ENCODE data around the gene KCNMA1. TPM values are rescaled to one million over a fixed set of nuclear protein-coding genes. Genes with fewer than 3 reads are reported as not detected.

The KCNMA1 gene
- total RNA-seq, 1 experiment from 2014 or later = 20.7 TPM

DNA sequence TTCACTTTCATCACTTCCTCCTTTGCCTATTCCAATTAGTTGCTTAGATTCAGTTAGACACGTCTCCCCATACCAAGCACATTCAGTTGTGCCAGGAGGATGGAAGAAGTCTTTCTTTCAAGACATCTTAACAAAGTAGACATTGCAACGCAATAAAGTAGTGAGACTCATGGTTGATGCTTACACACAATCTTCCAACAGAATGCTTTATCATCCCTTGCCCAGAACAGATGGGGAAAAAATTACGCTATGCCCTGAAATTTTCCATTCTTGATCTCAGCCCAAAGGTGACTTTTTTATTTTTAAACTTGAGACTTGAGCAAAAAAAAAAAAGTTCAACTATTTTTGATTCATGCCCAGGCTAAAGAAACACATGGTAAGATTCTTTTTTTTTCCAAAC is 74.9 kb downstream of the KCNMA1 start:
- H3K36me3 Mint-ChIP-seq (ENCODE audit: insufficient read depth, unreplicated experiment) = no peaks in the 10 kb centered on the region
- H3K27me3 ChIP-seq (replicated peaks; ENCODE audit: control insufficient read depth, insufficient read depth, low read length) = no peaks in the 10 kb centered on the region
- no peaks in the 10 kb centered on the region for H3K27me3 Mint-ChIP-seq (ENCODE audit: insufficient read depth, unreplicated experiment)
- H3K36me3 ChIP-seq (ENCODE audit: control insufficient read depth, insufficient read depth, low read length) = no peaks in the 10 kb centered on the region
- no peaks in the 10 kb centered on the region for H3K9me3 ChIP-seq
- TF ChIP-seq, protein P1, sequence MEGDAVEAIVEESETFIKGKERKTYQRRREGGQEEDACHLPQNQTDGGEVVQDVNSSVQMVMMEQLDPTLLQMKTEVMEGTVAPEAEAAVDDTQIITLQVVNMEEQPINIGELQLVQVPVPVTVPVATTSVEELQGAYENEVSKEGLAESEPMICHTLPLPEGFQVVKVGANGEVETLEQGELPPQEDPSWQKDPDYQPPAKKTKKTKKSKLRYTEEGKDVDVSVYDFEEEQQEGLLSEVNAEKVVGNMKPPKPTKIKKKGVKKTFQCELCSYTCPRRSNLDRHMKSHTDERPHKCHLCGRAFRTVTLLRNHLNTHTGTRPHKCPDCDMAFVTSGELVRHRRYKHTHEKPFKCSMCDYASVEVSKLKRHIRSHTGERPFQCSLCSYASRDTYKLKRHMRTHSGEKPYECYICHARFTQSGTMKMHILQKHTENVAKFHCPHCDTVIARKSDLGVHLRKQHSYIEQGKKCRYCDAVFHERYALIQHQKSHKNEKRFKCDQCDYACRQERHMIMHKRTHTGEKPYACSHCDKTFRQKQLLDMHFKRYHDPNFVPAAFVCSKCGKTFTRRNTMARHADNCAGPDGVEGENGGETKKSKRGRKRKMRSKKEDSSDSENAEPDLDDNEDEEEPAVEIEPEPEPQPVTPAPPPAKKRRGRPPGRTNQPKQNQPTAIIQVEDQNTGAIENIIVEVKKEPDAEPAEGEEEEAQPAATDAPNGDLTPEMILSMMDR (IDR thresholded peaks at IDR 0.05; ENCODE audit: insufficient read depth in 1 of 2, low read depth in 1 of 2, low read length in 1 of 2, severe bottlenecking in 1 of 2, unreplicated experiment in 1 of 2) = no peak
- H3K4me3 ChIP-seq (ENCODE audit: low read depth, low read length) = no peak overlapping the region
- H3K4me1 ChIP-seq = peaks cover 13% of the 10 kb centered on the region
- DNase-seq = no peak
- H3K27ac Mint-ChIP-seq (ENCODE audit: unreplicated experiment) = no peak overlapping the region
- no peak overlapping the region for H3K4me3 Mint-ChIP-seq (ENCODE audit: unreplicated experiment)
- no TSS peak for BruUV-seq (replicated peaks)
- POLR2A ChIA-PET = interaction anchor here (0.7 kb wide), 1 partner anchor 527 kb away, joined by 5 read pairs; no protein-coding TSS in a partner anchor
- intact Hi-C loops (cut with micrococcal nuclease; ENCODE audit: unreplicated experiment) = no loop called here
- no peaks in the 10 kb centered on the region for H3K9me3 Mint-ChIP-seq (ENCODE audit: unreplicated experiment)
- H3K4me1 Mint-ChIP-seq (ENCODE audit: low read depth, unreplicated experiment) = peaks cover 13% of the 10 kb centered on the region
- CTCF ChIA-PET = no interaction called here

DNA sequence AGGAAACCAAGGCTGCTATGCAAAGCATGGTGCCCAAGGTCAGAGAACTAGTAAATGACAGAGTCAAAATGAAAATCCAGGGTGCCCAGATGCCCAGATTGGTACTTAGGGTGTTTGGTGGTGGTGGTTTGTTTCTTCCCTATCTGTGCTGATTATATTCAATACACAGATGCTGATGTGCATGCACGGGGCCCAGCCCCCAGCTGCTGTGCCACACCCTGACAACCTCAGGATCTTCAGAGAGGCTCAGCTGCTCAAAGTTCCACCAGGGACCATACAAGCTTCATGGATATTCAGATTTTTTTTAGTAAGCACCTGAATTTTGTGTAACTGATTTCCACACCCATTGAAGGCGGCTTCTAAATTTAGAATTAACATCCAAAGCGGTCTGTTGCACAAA is 75.6 kb downstream of the KCNMA1 start:
- intact Hi-C loops (cut with micrococcal nuclease; ENCODE audit: unreplicated experiment) = no loop called here
- BruUV-seq (replicated peaks) = no TSS peak
- Mint-ChIP-seq H3K4me3 (ENCODE audit: unreplicated experiment) (no peak overlapping the region), H3K27ac (ENCODE audit: unreplicated experiment) (no peak overlapping the region), H3K9me3 (ENCODE audit: unreplicated experiment) (no peaks in the 10 kb centered on the region), H3K27me3 (ENCODE audit: insufficient read depth, unreplicated experiment) (no peaks in the 10 kb centered on the region), H3K36me3 (ENCODE audit: insufficient read depth, unreplicated experiment) (peaks cover under 1% of the 10 kb centered on the region), H3K4me1 (ENCODE audit: low read depth, unreplicated experiment) (peaks cover 13% of the 10 kb centered on the region)
- DNase-seq = no peak
- no peaks in the 10 kb centered on the region for H3K36me3 ChIP-seq (ENCODE audit: control insufficient read depth, insufficient read depth, low read length)
- no peaks in the 10 kb centered on the region for H3K27me3 ChIP-seq (replicated peaks; ENCODE audit: control insufficient read depth, insufficient read depth, low read length)
- CTCF ChIA-PET = no interaction called here
- POLR2A ChIA-PET = no interaction called here
- no peaks in the 10 kb centered on the region for H3K9me3 ChIP-seq
- TF ChIP-seq, protein P1 (IDR thresholded peaks at IDR 0.05; ENCODE audit: insufficient read depth in 1 of 2, low read depth in 1 of 2, low read length in 1 of 2, severe bottlenecking in 1 of 2, unreplicated experiment in 1 of 2) = no peak
- no peak overlapping the region for H3K4me3 ChIP-seq (ENCODE audit: low read depth, low read length)
- H3K4me1 ChIP-seq = peaks cover 13% of the 10 kb centered on the region

DNA sequence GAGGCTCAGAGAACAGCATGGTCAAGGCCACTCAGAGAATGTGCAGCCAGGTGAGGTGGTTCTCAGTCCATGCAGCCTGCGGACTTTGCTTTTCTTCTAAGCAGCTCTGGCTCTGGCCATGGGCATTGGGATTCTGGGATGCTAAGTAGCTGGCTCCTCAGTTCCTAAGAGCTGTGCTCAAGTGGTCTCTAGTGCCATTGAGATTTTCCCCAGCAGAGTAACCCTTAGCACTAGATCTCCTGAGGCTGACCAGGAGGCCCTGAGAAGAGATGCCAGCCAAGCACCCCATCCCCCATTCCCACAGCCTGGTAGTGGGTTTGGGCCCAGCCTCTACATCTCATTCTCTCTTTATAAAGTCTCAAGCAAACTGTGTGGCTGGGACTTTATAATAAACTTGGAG is 77.1 kb downstream of the KCNMA1 start:
- Histone ChIP-seq H3K4me1 (peaks cover 15% of the 10 kb centered on the region), H3K36me3 (ENCODE audit: control insufficient read depth, insufficient read depth, low read length) (no peaks in the 10 kb centered on the region), H3K27me3 (replicated peaks; ENCODE audit: control insufficient read depth, insufficient read depth, low read length) (no peaks in the 10 kb centered on the region), H3K4me3 (ENCODE audit: low read depth, low read length) (no peak overlapping the region), H3K9me3 (no peaks in the 10 kb centered on the region)
- intact Hi-C loops (cut with micrococcal nuclease; ENCODE audit: unreplicated experiment) = no loop called here
- DNase-seq = no peak
- no TSS peak for BruUV-seq (replicated peaks)
- CTCF ChIA-PET = no interaction called here
- no peaks in the 10 kb centered on the region for H3K27me3 Mint-ChIP-seq (ENCODE audit: insufficient read depth, unreplicated experiment)
- no peak overlapping the region for H3K4me3 Mint-ChIP-seq (ENCODE audit: unreplicated experiment)
- H3K27ac Mint-ChIP-seq (ENCODE audit: unreplicated experiment) = no peak overlapping the region
- no peaks in the 10 kb centered on the region for H3K9me3 Mint-ChIP-seq (ENCODE audit: unreplicated experiment)
- H3K36me3 Mint-ChIP-seq (ENCODE audit: insufficient read depth, unreplicated experiment) = peaks cover 7% of the 10 kb centered on the region
- TF ChIP-seq, protein P1 (IDR thresholded peaks at IDR 0.05; ENCODE audit: insufficient read depth in 1 of 2, low read depth in 1 of 2, low read length in 1 of 2, severe bottlenecking in 1 of 2, unreplicated experiment in 1 of 2) = no peak
- POLR2A ChIA-PET = no interaction called here
- peaks cover 13% of the 10 kb centered on the region for H3K4me1 Mint-ChIP-seq (ENCODE audit: low read depth, unreplicated experiment)
